GM23338 (cell line): ENCODE results near the gene SNW1. TPM values are rescaled to one million over a fixed set of nuclear protein-coding genes. Genes with fewer than 3 reads are reported as not detected.

Source experiments
- ATAC-seq: fragments of 200-7000 bp; cut with Tn5 transposase; 3 replicates; pipeline ENCODE4 v1.9.1; 2020
- DNase-seq: peaks from one replicate; pipeline ENCODE4 v3.0.0-alpha.2; 2015; ENCODE audit warnings: low spot score
- H2AFZ ChIP-seq: fragments of 200-600 bp; sonication (generic); 2 replicates; pipeline ENCODE4 v1.8.0; 2016; ENCODE audit warnings: antibody characterized with exemption, mild to moderate bottlenecking, moderate library complexity
- H3F3A ChIP-seq: fragments of 200-600 bp; sonication (generic); replicated peaks from 2 replicates; pipeline ENCODE4 v1.8.0; 2017; ENCODE audit warnings: antibody characterized with exemption, mixed run types, low read depth
- H3K27ac ChIP-seq: fragments of 200-600 bp; sonication (generic); 2 replicates; pipeline ENCODE4 v1.6.1; 2016; ENCODE audit warnings: low read depth
- H3K27me3 ChIP-seq: fragments of 200-600 bp; sonication (generic); 2 replicates; pipeline ENCODE4 v1.8.0; 2016; ENCODE audit warnings: mild to moderate bottlenecking, mixed run types, moderate library complexity; ENCODE audit not compliant: insufficient read depth
- H3K36me3 ChIP-seq: fragments of 200-600 bp; sonication (generic); 2 replicates; pipeline ENCODE4 v1.8.0; 2016; ENCODE audit warnings: mild to moderate bottlenecking; ENCODE audit not compliant: insufficient read depth
- H3K4me1 ChIP-seq: fragments of 200-600 bp; sonication (generic); 2 replicates; pipeline ENCODE4 v1.8.0; 2016; ENCODE audit warnings: mild to moderate bottlenecking, moderate library complexity; ENCODE audit not compliant: insufficient read depth
- H3K4me2 ChIP-seq: fragments of 200-600 bp; sonication (generic); 2 replicates; pipeline ENCODE4 v1.7.1; 2017; ENCODE audit warnings: mixed run types
- H3K4me3 ChIP-seq: fragments of 200-600 bp; sonication (generic); 2 replicates; pipeline ENCODE4 v1.6.1; 2016; ENCODE audit warnings: mixed run types
- H3K79me2 ChIP-seq: fragments of 200-600 bp; sonication (generic); replicated peaks from 2 replicates; pipeline ENCODE4 v1.8.0; 2017; ENCODE audit warnings: mild to moderate bottlenecking; ENCODE audit not compliant: insufficient read depth
- H3K9me2 ChIP-seq: fragments of 200-600 bp; sonication (generic); 2 replicates; pipeline ENCODE4 v1.8.0; 2017; ENCODE audit not compliant: insufficient read depth
- H4K20me1 ChIP-seq: fragments of 200-600 bp; sonication (generic); replicated peaks from 2 replicates; pipeline ENCODE4 v1.8.0; 2017; ENCODE audit warnings: mild to moderate bottlenecking; ENCODE audit not compliant: insufficient read depth
- H3K27ac Mint-ChIP-seq: 2 replicates; pipeline ENCODE4 v1.8.0; 2020; ENCODE audit warnings: inconsistent platforms, mild to moderate bottlenecking, moderate library complexity, mixed read lengths
- H3K27me3 Mint-ChIP-seq: 3 replicates; pipeline ENCODE4 v1.8.0; 2022; ENCODE audit warnings: low read depth, mild to moderate bottlenecking, moderate library complexity, mixed read lengths, inconsistent platforms; ENCODE audit not compliant: insufficient read depth, poor library complexity
- H3K36me3 Mint-ChIP-seq: 3 replicates; pipeline ENCODE4 v1.8.0; 2021; ENCODE audit warnings: low read depth, mild to moderate bottlenecking, inconsistent platforms, moderate library complexity, mixed read lengths
- H3K4me1 Mint-ChIP-seq: 3 replicates; pipeline ENCODE4 v1.8.0; 2020; ENCODE audit warnings: mild to moderate bottlenecking, inconsistent platforms, mixed read lengths
- H3K4me3 Mint-ChIP-seq: 3 replicates; pipeline ENCODE4 v1.8.0; 2021; ENCODE audit warnings: moderate library complexity, mild to moderate bottlenecking, inconsistent platforms, mixed read lengths
- H3K9me3 Mint-ChIP-seq: 3 replicates; pipeline ENCODE4 v1.8.0; 2020; ENCODE audit warnings: moderate library complexity, mild to moderate bottlenecking, inconsistent platforms, mixed read lengths
- EZH2 ChIP-seq: fragments of 200-600 bp; sonication (generic); IDR thresholded peaks from one replicate; pipeline ENCODE4 v1.8.0; 2017; ENCODE audit warnings: antibody characterized with exemption, mild to moderate bottlenecking, low read depth; ENCODE audit not compliant: unreplicated experiment
- EZH2phosphoT487 ChIP-seq: fragments of 200-600 bp; sonication (generic); IDR thresholded peaks from one replicate; pipeline ENCODE4 v1.8.1; 2018; ENCODE audit warnings: antibody characterized with exemption; ENCODE audit not compliant: unreplicated experiment
- POLR2AphosphoS5 ChIP-seq: IDR thresholded peaks from 2 replicates; pipeline ENCODE4 v1.6.1; 2016; ENCODE audit warnings: antibody characterized with exemption, low read depth
- STAT1 ChIP-seq: IDR thresholded peaks from one replicate; pipeline ENCODE4 v1.6.1; 2016; ENCODE audit warnings: antibody characterized with exemption; ENCODE audit not compliant: unreplicated experiment
- ZNF114 ChIP-seq: fragments of 250-450 bp; sonication (Bioruptor Pico); IDR thresholded peaks from 2 replicates; pipeline ENCODE4 v1.5.0; 2020; ENCODE audit warnings: mild to moderate bottlenecking, moderate library complexity
- ZNF331 ChIP-seq: fragments of 250-450 bp; sonication (Bioruptor Pico); IDR thresholded peaks from 2 replicates; pipeline ENCODE4 v1.5.0; 2020; ENCODE audit warnings: low read depth, mild to moderate bottlenecking, moderate library complexity
- polyA plus RNA-seq: library from polyadenylated mRNA; unstranded; fragments of >200 nt; fragmentation: Nextera tagmentation; extraction: Ambion mirVana; gene quantifications from 2 replicates; pipeline ENCODE4 v1.2.1, GENCODE V29; 2016
- total RNA-seq: library from RNA; depleted of rRNA; stranded (reverse); fragments of >200 nt; shearing (Covaris generic); gene quantifications from 2 replicates; pipeline ENCODE4 v1.2.3, GENCODE V29; 2014
- TF ChIP-seq, protein P1 (sequence below), 2 experiments: fragments of 200-600 bp in 1 of 2; sonication (generic) in 1 of 2; conservative IDR thresholded peaks; 2 replicates each; pipeline versions ENCODE4 v1.5.1 to v1.6.1; 2016 to 2017; ENCODE audit warnings: antibody characterized with exemption in 2 of 2, low read depth in 2 of 2, mild to moderate bottlenecking in 2 of 2, moderate library complexity in 1 of 2
- TF ChIP-seq, protein P2 (sequence below): IDR thresholded peaks from 2 replicates; pipeline ENCODE4 v1.6.1; 2016; ENCODE audit warnings: antibody characterized with exemption
- TF ChIP-seq, protein P3 (sequence below): fragments of 250-450 bp; sonication (Bioruptor Pico); IDR thresholded peaks from 2 replicates; pipeline ENCODE4 v1.5.0; 2020; ENCODE audit warnings: mild to moderate bottlenecking, moderate library complexity

SNW1 gene
- total and polyA plus RNA-seq, 2 experiments from 2014 or later: 60.5 to 129 TPM

DNA sequence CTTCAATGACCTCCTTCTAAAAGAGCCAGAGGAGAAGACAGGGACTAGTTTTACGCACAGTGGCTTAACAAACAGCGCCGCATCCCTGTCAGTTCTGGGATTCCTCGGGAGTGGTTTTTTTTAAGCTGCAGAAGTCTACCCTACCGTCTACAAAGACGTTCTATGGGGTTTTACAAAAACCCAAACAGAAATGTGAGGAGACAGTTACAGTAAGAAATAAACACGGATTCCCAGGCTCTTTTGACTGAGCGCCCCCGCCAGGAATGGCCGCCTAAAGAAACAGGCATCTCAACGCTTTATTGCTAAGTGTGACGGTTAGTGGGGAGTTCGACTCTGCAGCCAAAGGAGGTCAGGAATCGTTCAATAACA, 53.6 kb downstream of the SNW1 start:
- DNase-seq: peak; percentile 33
- H2AFZ ChIP-seq: peak overlapping the region; percentile 60

DNA sequence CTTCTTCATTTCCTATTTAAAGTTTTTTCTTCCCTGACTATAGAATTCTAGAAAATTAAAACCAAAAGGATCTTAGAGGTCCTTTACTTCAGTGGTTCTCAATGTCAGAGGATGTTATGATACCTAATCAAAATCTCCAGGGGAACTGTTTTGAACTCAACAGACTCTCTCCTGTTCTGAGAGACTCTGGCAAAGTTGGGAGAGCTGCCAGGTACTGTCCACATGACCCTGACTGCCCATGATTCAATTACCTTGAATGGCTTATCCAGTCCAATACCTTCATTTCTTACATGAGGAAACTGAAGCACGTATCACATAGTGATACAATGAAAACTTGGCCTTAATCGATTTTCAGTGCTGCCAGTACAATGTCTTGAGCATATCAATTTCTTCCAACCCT, 69.7 kb downstream of the SNW1 start:
- Mint-ChIP-seq H3K27me3 (peaks cover 3% of the 10 kb centered on the region), H3K36me3 (peaks cover 21% of the 10 kb centered on the region), H3K27ac (no peak overlapping the region; the same call in 1 of the 2 replicates), H3K4me1 (peaks cover 15% of the 10 kb centered on the region), H3K4me3 (no peak overlapping the region), H3K9me3 (no peaks in the 10 kb centered on the region)
- no peak overlapping the region for H3K4me2 ChIP-seq
- H4K20me1 ChIP-seq: 0 out of 2 replicates have a peak, but pooled peaks cover 2% of the 10 kb centered on the region
- H3F3A ChIP-seq: no peaks in the 10 kb centered on the region
- DNase-seq (no peak), ATAC-seq (no peak)
- H3K36me3 ChIP-seq: no peaks in the 10 kb centered on the region
- no peaks in the 10 kb centered on the region for H3K79me2 ChIP-seq
- no peak overlapping the region for H2AFZ ChIP-seq
- H3K27me3 ChIP-seq: no peaks in the 10 kb centered on the region
- H3K9me2 ChIP-seq: no peaks in the 10 kb centered on the region
- peaks cover 20% of the 10 kb centered on the region for H3K4me1 ChIP-seq
- no peak overlapping the region for H3K27ac ChIP-seq
- no peak overlapping the region for H3K4me3 ChIP-seq
- TF ChIP-seq, protein P1, sequence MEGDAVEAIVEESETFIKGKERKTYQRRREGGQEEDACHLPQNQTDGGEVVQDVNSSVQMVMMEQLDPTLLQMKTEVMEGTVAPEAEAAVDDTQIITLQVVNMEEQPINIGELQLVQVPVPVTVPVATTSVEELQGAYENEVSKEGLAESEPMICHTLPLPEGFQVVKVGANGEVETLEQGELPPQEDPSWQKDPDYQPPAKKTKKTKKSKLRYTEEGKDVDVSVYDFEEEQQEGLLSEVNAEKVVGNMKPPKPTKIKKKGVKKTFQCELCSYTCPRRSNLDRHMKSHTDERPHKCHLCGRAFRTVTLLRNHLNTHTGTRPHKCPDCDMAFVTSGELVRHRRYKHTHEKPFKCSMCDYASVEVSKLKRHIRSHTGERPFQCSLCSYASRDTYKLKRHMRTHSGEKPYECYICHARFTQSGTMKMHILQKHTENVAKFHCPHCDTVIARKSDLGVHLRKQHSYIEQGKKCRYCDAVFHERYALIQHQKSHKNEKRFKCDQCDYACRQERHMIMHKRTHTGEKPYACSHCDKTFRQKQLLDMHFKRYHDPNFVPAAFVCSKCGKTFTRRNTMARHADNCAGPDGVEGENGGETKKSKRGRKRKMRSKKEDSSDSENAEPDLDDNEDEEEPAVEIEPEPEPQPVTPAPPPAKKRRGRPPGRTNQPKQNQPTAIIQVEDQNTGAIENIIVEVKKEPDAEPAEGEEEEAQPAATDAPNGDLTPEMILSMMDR (conservative IDR thresholded peaks at IDR 0.05; ENCODE audit: low read depth in 2 of 2): no peak
- TF ChIP-seq, protein P2, sequence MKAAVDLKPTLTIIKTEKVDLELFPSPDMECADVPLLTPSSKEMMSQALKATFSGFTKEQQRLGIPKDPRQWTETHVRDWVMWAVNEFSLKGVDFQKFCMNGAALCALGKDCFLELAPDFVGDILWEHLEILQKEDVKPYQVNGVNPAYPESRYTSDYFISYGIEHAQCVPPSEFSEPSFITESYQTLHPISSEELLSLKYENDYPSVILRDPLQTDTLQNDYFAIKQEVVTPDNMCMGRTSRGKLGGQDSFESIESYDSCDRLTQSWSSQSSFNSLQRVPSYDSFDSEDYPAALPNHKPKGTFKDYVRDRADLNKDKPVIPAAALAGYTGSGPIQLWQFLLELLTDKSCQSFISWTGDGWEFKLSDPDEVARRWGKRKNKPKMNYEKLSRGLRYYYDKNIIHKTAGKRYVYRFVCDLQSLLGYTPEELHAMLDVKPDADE: no peak
- TF ChIP-seq, protein P3, sequence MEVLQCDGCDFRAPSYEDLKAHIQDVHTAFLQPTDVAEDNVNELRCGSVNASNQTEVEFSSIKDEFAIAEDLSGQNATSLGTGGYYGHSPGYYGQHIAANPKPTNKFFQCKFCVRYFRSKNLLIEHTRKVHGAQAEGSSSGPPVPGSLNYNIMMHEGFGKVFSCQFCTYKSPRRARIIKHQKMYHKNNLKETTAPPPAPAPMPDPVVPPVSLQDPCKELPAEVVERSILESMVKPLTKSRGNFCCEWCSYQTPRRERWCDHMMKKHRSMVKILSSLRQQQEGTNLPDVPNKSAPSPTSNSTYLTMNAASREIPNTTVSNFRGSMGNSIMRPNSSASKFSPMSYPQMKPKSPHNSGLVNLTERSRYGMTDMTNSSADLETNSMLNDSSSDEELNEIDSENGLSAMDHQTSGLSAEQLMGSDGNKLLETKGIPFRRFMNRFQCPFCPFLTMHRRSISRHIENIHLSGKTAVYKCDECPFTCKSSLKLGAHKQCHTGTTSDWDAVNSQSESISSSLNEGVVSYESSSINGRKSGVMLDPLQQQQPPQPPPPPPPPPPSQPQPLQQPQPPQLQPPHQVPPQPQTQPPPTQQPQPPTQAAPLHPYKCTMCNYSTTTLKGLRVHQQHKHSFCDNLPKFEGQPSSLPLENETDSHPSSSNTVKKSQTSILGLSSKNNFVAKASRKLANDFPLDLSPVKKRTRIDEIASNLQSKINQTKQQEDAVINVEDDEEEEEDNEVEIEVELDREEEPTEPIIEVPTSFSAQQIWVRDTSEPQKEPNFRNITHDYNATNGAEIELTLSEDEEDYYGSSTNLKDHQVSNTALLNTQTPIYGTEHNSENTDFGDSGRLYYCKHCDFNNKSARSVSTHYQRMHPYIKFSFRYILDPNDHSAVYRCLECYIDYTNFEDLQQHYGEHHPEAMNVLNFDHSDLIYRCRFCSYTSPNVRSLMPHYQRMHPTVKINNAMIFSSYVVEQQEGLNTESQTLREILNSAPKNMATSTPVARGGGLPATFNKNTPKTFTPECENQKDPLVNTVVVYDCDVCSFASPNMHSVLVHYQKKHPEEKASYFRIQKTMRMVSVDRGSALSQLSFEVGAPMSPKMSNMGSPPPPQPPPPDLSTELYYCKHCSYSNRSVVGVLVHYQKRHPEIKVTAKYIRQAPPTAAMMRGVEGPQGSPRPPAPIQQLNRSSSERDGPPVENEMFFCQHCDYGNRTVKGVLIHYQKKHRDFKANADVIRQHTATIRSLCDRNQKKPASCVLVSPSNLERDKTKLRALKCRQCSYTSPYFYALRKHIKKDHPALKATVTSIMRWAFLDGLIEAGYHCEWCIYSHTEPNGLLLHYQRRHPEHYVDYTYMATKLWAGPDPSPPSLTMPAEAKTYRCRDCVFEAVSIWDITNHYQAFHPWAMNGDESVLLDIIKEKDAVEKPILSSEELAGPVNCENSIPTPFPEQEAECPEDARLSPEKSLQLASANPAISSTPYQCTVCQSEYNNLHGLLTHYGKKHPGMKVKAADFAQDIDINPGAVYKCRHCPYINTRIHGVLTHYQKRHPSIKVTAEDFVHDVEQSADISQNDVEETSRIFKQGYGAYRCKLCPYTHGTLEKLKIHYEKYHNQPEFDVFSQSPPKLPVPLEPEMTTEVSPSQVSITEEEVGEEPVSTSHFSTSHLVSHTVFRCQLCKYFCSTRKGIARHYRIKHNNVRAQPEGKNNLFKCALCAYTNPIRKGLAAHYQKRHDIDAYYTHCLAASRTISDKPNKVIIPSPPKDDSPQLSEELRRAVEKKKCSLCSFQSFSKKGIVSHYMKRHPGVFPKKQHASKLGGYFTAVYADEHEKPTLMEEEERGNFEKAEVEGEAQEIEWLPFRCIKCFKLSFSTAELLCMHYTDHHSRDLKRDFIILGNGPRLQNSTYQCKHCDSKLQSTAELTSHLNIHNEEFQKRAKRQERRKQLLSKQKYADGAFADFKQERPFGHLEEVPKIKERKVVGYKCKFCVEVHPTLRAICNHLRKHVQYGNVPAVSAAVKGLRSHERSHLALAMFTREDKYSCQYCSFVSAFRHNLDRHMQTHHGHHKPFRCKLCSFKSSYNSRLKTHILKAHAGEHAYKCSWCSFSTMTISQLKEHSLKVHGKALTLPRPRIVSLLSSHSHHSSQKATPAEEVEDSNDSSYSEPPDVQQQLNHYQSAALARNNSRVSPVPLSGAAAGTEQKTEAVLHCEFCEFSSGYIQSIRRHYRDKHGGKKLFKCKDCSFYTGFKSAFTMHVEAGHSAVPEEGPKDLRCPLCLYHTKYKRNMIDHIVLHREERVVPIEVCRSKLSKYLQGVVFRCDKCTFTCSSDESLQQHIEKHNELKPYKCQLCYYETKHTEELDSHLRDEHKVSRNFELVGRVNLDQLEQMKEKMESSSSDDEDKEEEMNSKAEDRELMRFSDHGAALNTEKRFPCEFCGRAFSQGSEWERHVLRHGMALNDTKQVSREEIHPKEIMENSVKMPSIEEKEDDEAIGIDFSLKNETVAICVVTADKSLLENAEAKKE (CRISPR knock-in tag): no peak
- TF ChIP-seq STAT1: no peak
- no peak for TF ChIP-seq POLR2AphosphoS5
- TF ChIP-seq ZNF331 (CRISPR knock-in tag): no peak
- no peak for TF ChIP-seq EZH2

More for the DNA sequence above, 53.6 kb downstream of the SNW1 start:
- Histone ChIP-seq H3K79me2 (peaks cover 85% of the 10 kb centered on the region), H3K9me2 (no peaks in the 10 kb centered on the region), H3F3A (peaks cover 6% of the 10 kb centered on the region; the same call in 1 of the 2 replicates), H3K4me3 (peak overlapping the region; percentile 85), H3K27ac (peak overlapping the region; percentile 68), H4K20me1 (peaks cover 34% of the 10 kb centered on the region), H3K4me1 (peaks cover 6% of the 10 kb centered on the region), H3K27me3 (no peaks in the 10 kb centered on the region), H3K36me3 (peaks cover 36% of the 10 kb centered on the region), H3K4me2 (peak overlapping the region; percentile 84)
- Mint-ChIP-seq H3K4me1 (peaks cover 15% of the 10 kb centered on the region; the same call in 2 of the 3 replicates), H3K27ac (peak overlapping the region; percentile 90), H3K9me3 (no peaks in the 10 kb centered on the region), H3K4me3 (peak overlapping the region; percentile 98), H3K36me3 (peaks cover 46% of the 10 kb centered on the region), H3K27me3 (peaks cover 4% of the 10 kb centered on the region)
- TF ChIP-seq EZH2phosphoT487: no peak
- no peak for TF ChIP-seq POLR2AphosphoS5
- no peak for TF ChIP-seq ZNF114 (CRISPR knock-in tag)
- TF ChIP-seq, protein P1 (conservative IDR thresholded peaks at IDR 0.05; ENCODE audit: low read depth in 2 of 2): peak; percentile 0 to 35; a peak in 3 of 4 replicates
- ATAC-seq: peak; percentile 47
